DOHH2 (cell line): Measurements from ENCODE around the gene KIF3C.

Experiments used
- CTCF ChIP-seq: fragments of 200-600 bp; sonication (generic); IDR thresholded peaks from one replicate; pipeline ENCODE4 v1.5.1; 2014; ENCODE audit warnings: antibody characterized with exemption, mild to moderate bottlenecking, low read depth, low read length; ENCODE audit not compliant: poor library complexity, severe bottlenecking
- EZH2phosphoT487 ChIP-seq: fragments of 200-600 bp; sonication (generic); IDR thresholded peaks from 2 replicates; pipeline ENCODE4 v1.6.1; 2017; ENCODE audit warnings: borderline replicate concordance, mild to moderate bottlenecking, antibody characterized with exemption, low read length, moderate library complexity, mixed read lengths

GRCh38 chr2:25996844-25997243 is 14.5 kb upstream of the KIF3C start:
- no peak for TF ChIP-seq CTCF
- TF ChIP-seq EZH2phosphoT487: no peak
